ENCODE measurements around the gene DIMT1. TPM values are rescaled to one million over a fixed set of nuclear protein-coding genes. Genes with fewer than 3 reads are reported as not detected.

The DIMT1 gene
- total and polyA plus RNA-seq, 4 donors, result 7.9 to 12.6 (median 9.8) TPM

GRCh38 chr5:62373382-62373781 is 30.3 kb downstream of the DIMT1 start:
- TF ChIP-seq ATF3 (IDR thresholded peaks at IDR 0.05) (no peak), FOXA2 (IDR thresholded peaks at IDR 0.05) (no peak), CTCF (IDR thresholded peaks at IDR 0.05; ENCODE audit: low read depth, low read length, missing input control) (no peak), REST (IDR thresholded peaks at IDR 0.05) (no peak), MAX (IDR thresholded peaks at IDR 0.05) (no peak)
- no peak overlapping the region for H3K4me3 ChIP-seq (ENCODE audit: low read depth in 1 of 3, low read length in 3 of 3)
- H3K27ac ChIP-seq (ENCODE audit: low read depth in 1 of 2, low read length in 2 of 2), result no peak overlapping the region
- H3K36me3 ChIP-seq (ENCODE audit: control insufficient read depth in 4 of 4, insufficient read depth in 3 of 4, low read depth in 1 of 4, low read length in 3 of 4), result peaks cover 2 to 29% (median 16%) of the 10 kb centered on the region in 4 donors
- H3K27me3 ChIP-seq (ENCODE audit: control insufficient read depth in 4 of 4, insufficient read depth in 4 of 4, low read length in 3 of 4), result no peaks in the 10 kb centered on the region
- no peak for DNase-seq (ENCODE audit: low spot score)
- H3K9ac ChIP-seq (ENCODE audit: low read depth in 1 of 2, low read length in 2 of 2), result no peak overlapping the region
- over 99% methylated on average over 3 of the region's 3 CpGs for WGBS
- H3K9me3 ChIP-seq (ENCODE audit: control insufficient read depth in 4 of 4, low read length in 3 of 4), result no peaks in the 10 kb centered on the region
- no peaks in the 10 kb centered on the region for H3K4me1 ChIP-seq (ENCODE audit: control insufficient read depth in 4 of 4, insufficient read depth in 4 of 4, low read length in 3 of 4)

GRCh38 chr5:62372600-62372999 is 31.1 kb downstream of the DIMT1 start:
- no peak overlapping the region for H3K9ac ChIP-seq (ENCODE audit: low read depth in 1 of 2, low read length in 2 of 2)
- DNase-seq (ENCODE audit: low spot score), result no peak
- no peaks in the 10 kb centered on the region for H3K9me3 ChIP-seq (ENCODE audit: control insufficient read depth in 4 of 4, low read length in 3 of 4)
- H3K4me1 ChIP-seq (ENCODE audit: control insufficient read depth in 4 of 4, insufficient read depth in 4 of 4, low read length in 3 of 4), result no peaks in the 10 kb centered on the region
- H3K36me3 ChIP-seq (ENCODE audit: control insufficient read depth in 4 of 4, insufficient read depth in 3 of 4, low read depth in 1 of 4, low read length in 3 of 4), result peaks cover 2 to 22% (median 13%) of the 10 kb centered on the region in 4 donors
- H3K27ac ChIP-seq (ENCODE audit: low read depth in 1 of 2, low read length in 2 of 2), result no peak overlapping the region
- TF ChIP-seq RAD21 (IDR thresholded peaks at IDR 0.05), result no peak
- TF ChIP-seq MAX (IDR thresholded peaks at IDR 0.05), result no peak
- TF ChIP-seq EGR1 (IDR thresholded peaks at IDR 0.05; ENCODE audit: low read depth in 2 of 2), result no peak
- TF ChIP-seq ZBTB33 (IDR thresholded peaks at IDR 0.05), result no peak
- TF ChIP-seq YY1 (IDR thresholded peaks at IDR 0.05), result no peak
- no peak for TF ChIP-seq GABPA (IDR thresholded peaks at IDR 0.05 in 1 of 2, conservative IDR thresholded peaks at IDR 0.05 in 1 of 2)
- 97% methylated on average over 3 of the region's 3 CpGs for WGBS
- H3K4me3 ChIP-seq (ENCODE audit: low read depth in 1 of 3, low read length in 3 of 3), result no peak overlapping the region
- no peaks in the 10 kb centered on the region for H3K27me3 ChIP-seq (ENCODE audit: control insufficient read depth in 4 of 4, insufficient read depth in 4 of 4, low read length in 3 of 4)

Data from liver (tissue), 9 donors.